ENCODE data around the gene KMT2B.

The KMT2B gene

DNA sequence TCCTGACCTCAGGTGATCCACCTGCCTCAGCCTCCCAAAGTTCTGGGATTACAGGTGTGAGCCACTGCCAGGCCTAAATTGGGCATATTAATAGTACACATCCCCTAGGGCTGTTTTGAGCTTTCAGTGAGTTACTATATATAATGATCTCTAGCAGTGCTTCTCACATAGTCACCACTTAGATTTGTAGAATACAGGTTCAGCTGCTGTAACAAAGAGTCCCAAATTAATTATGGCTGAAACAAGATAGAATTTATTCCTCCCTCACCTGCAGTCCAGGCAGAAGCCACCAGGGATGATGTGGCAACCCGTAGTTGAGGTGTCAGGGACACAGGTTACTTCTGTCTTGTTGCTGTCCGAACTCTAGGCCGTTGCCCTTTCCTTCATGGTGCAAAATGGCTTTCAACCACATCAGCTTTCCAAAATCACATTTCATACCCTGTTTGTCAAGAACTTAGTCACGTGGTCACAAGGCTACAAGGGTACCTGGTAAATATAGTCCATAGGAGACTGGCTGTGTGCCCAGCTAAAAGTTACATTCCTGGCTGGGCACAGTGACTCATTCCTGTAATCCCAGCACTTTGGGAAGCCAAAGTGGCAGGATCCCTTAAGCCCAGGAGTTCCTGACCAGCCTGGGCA, 43.0 kb downstream of the KMT2B start:
- TF ChIP-seq, protein P1, sequence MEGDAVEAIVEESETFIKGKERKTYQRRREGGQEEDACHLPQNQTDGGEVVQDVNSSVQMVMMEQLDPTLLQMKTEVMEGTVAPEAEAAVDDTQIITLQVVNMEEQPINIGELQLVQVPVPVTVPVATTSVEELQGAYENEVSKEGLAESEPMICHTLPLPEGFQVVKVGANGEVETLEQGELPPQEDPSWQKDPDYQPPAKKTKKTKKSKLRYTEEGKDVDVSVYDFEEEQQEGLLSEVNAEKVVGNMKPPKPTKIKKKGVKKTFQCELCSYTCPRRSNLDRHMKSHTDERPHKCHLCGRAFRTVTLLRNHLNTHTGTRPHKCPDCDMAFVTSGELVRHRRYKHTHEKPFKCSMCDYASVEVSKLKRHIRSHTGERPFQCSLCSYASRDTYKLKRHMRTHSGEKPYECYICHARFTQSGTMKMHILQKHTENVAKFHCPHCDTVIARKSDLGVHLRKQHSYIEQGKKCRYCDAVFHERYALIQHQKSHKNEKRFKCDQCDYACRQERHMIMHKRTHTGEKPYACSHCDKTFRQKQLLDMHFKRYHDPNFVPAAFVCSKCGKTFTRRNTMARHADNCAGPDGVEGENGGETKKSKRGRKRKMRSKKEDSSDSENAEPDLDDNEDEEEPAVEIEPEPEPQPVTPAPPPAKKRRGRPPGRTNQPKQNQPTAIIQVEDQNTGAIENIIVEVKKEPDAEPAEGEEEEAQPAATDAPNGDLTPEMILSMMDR (IDR thresholded peaks at IDR 0.05; ENCODE audit: poor library complexity, severe bottlenecking): no peak
- no peak overlapping the region for H3K4me3 ChIP-seq (ENCODE audit: severe bottlenecking)
- no peaks in the 10 kb centered on the region for H3K27me3 ChIP-seq (ENCODE audit: insufficient read depth, poor library complexity, severe bottlenecking)
- H3K36me3 ChIP-seq (ENCODE audit: low read depth): peaks cover 55% of the 10 kb centered on the region
- no peak for ATAC-seq (ENCODE audit: low read depth)
- H3K9me3 ChIP-seq (ENCODE audit: severe bottlenecking): no peaks in the 10 kb centered on the region
- no peak overlapping the region for H3K27ac ChIP-seq (ENCODE audit: poor library complexity, severe bottlenecking)
- H3K4me1 ChIP-seq (ENCODE audit: insufficient read depth, poor library complexity, severe bottlenecking): no peaks in the 10 kb centered on the region
- DNase-seq (ENCODE audit: low spot score): no peak

DNA sequence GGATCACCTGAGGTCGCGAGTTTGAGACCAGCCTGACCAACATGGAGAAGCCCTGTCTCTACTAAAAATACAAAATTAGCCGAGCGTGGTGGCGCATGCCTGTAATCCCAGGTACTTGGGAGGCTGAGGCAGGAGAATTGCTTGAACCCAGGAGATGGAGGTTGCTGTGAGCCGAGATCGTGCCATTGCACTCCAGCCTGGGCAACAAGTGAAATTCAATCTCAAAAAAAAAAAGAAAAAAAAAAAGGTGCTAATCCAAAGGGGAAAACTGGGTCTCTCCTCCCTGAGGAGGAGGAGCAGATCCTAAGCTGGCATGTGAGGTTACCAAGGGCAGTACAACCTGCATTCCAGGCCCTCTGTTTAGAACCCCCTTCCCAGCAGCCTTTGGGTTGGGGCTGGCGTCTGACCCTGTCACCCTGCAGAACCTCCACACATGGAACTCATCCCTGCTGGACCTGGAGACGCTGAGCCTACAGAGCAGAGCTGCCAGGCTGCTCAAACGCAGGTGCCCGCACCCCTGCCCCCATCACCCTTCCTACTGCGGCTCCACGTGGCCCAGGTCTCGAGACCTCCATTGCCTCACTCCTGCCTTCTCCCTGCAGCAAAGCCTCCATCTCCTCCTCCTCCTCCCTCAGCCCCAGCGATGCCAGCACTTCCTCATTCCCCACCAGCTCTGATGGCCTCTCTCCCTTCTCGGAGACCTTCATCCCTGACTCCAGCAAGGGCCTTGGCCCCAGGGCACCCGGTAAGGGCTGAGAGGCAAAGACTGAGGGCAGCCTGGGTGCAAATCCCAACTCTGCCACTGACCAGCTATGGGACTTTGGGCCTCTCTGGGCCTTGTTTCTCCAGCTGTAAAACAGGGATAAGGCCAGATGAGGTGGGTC, 46.9 kb downstream of the KMT2B start:
- Histone ChIP-seq H3K4me3 (ENCODE audit: severe bottlenecking) (no peak overlapping the region), H3K4me1 (ENCODE audit: insufficient read depth, poor library complexity, severe bottlenecking) (no peaks in the 10 kb centered on the region), H3K27me3 (ENCODE audit: insufficient read depth, poor library complexity, severe bottlenecking) (no peaks in the 10 kb centered on the region), H3K27ac (ENCODE audit: poor library complexity, severe bottlenecking) (no peak overlapping the region), H3K36me3 (ENCODE audit: low read depth) (peaks cover 47% of the 10 kb centered on the region), H3K9me3 (ENCODE audit: severe bottlenecking) (no peaks in the 10 kb centered on the region)
- ATAC-seq (ENCODE audit: low read depth): no peak
- TF ChIP-seq, protein P1 (IDR thresholded peaks at IDR 0.05; ENCODE audit: poor library complexity, severe bottlenecking): no peak
- peak; percentile 38 for DNase-seq (ENCODE audit: low spot score)

DNA sequence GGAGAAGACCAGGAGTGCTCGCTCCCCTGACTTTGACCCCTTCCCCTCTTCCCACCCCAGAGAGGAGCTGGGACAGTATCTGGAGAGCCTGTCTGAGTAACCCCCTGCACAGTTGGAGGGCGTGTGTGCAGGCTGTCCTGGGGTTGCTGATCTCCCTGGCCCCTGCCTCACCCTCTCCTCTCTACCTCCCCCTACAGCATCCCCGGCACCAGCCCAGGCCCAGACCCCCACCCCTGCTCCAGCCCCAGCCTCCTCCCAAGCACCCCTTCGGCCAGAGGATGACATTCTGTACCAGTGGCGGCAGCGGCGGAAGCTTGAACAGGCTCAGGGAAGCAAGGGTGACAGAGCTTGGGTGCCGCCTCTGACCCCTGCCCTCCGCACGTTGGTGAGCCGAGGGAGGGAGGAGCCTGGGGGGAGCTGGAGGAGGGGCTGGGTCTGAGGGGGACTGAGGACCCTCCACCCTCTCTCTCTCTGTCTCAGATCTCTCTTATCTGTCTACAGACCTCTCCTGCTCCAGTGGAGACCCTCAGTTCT, 48.8 kb downstream of the KMT2B start:
- ATAC-seq (ENCODE audit: low read depth) (no peak), DNase-seq (ENCODE audit: low spot score) (no peak)
- H3K27ac ChIP-seq (ENCODE audit: poor library complexity, severe bottlenecking): no peak overlapping the region
- H3K4me3 ChIP-seq (ENCODE audit: severe bottlenecking): no peak overlapping the region
- peaks cover 28% of the 10 kb centered on the region for H3K36me3 ChIP-seq (ENCODE audit: low read depth)
- peaks cover 2% of the 10 kb centered on the region for H3K9me3 ChIP-seq (ENCODE audit: severe bottlenecking)
- TF ChIP-seq, protein P1 (IDR thresholded peaks at IDR 0.05; ENCODE audit: poor library complexity, severe bottlenecking): no peak
- no peaks in the 10 kb centered on the region for H3K27me3 ChIP-seq (ENCODE audit: insufficient read depth, poor library complexity, severe bottlenecking)
- H3K4me1 ChIP-seq (ENCODE audit: insufficient read depth, poor library complexity, severe bottlenecking): no peaks in the 10 kb centered on the region

DNA sequence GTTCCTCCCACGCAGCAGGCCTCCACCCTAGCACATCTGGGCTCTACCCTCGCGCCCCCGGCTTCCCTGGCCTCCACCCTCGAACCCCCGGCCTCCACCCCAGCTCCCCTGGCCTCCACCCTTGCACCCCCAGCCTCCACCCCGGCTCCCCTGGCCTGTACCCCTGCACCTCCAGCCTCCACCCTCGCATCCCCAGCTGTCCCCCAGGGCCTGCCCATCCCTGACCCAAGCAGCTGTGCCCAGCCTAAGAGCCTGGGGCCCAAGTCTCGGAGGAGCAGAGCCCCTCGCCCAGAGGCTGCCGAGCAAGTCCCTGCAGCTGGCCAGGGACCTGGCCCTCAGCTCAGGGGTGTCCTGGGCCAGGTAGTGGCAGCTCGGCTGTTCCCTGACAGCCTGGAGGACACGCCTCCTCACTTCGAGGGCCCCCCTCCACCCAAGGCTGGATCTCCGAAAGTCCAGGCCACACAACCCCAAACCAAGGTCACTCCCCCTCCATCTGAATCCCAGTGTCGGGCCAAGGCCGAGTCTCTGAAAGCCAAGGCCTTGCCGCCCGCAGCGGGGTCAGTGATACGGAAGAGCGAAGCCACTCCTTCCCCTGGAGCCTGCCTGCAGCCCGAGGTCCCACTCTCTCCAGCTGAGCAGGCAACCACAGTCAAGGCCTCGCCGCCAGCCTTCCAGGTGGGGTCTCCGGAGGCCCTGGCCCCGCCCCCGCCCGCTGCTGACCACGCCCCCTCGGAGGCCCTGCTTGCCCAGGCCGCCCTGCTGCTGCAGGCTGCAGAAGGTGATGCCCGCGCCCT, 49.7 kb downstream of the KMT2B start:
- DNase-seq (ENCODE audit: low spot score): peak; percentile 58
- TF ChIP-seq, protein P1 (IDR thresholded peaks at IDR 0.05; ENCODE audit: poor library complexity, severe bottlenecking): no peak
- H3K27ac ChIP-seq (ENCODE audit: poor library complexity, severe bottlenecking): no peak overlapping the region
- H3K4me1 ChIP-seq (ENCODE audit: insufficient read depth, poor library complexity, severe bottlenecking): no peaks in the 10 kb centered on the region
- peaks cover 21% of the 10 kb centered on the region for H3K36me3 ChIP-seq (ENCODE audit: low read depth)
- no peaks in the 10 kb centered on the region for H3K27me3 ChIP-seq (ENCODE audit: insufficient read depth, poor library complexity, severe bottlenecking)
- no peak for ATAC-seq (ENCODE audit: low read depth)
- no peak overlapping the region for H3K4me3 ChIP-seq (ENCODE audit: severe bottlenecking)
- peaks cover 2% of the 10 kb centered on the region for H3K9me3 ChIP-seq (ENCODE audit: severe bottlenecking)

Data from RWPE2 (cell line).